HG03066 (cell line): ENCODE data around the gene DNAL4.

Experiments used
- ATAC-seq: cut with Tn5 transposase; IDR thresholded peaks from one replicate; pipeline ENCODE4 v1.9.1; 2021; ENCODE audit warnings: low read depth; ENCODE audit not compliant: unreplicated experiment

DNAL4 gene

GRCh38 chr22:38793721-38794466 lies at the start of gene DNAL4:
TSS of gene DNAL4 (minus strand) at chr22:38794143. CDS start at chr22:38782731, 11,412 bp downstream.
- ATAC-seq: peak; percentile 95

GRCh38 chr22:38843201-38843656 lies 49.3 kb upstream of the DNAL4 start:
- ATAC-seq: no peak

- no peak for ATAC-seq
These were observed 48.7 kb upstream of the DNAL4 start for GRCh38 chr22:38842512-38843200.

- ATAC-seq: no peak
These were observed 47.7 kb upstream of the DNAL4 start for GRCh38 chr22:38841635-38842034.

GRCh38 chr22:38841211-38841610 lies 47.3 kb upstream of the DNAL4 start:
- no peak for ATAC-seq

- no peak for ATAC-seq
These were observed 46.2 kb upstream of the DNAL4 start for GRCh38 chr22:38840129-38840528.

GRCh38 chr22:38839686-38840085 lies 45.7 kb upstream of the DNAL4 start:
- no peak for ATAC-seq

- no peak for ATAC-seq
These were observed 43.5 kb upstream of the DNAL4 start for GRCh38 chr22:38837414-38837928.

GRCh38 chr22:38835888-38836301 lies 42.0 kb upstream of the DNAL4 start:
- no peak for ATAC-seq

- ATAC-seq: no peak
These were observed 41.0 kb upstream of the DNAL4 start for GRCh38 chr22:38834991-38835390.

GRCh38 chr22:38834215-38834953 lies 40.4 kb upstream of the DNAL4 start:
- no peak for ATAC-seq

- ATAC-seq: no peak
These were observed 39.1 kb upstream of the DNAL4 start for GRCh38 chr22:38833061-38833460.

GRCh38 chr22:38832005-38832978 lies 38.3 kb upstream of the DNAL4 start:
- ATAC-seq: no peak

- ATAC-seq: no peak
These were observed 37.4 kb upstream of the DNAL4 start for GRCh38 chr22:38831166-38831945.

GRCh38 chr22:38830845-38831108 lies 36.8 kb upstream of the DNAL4 start:
- ATAC-seq: no peak

- ATAC-seq: no peak
These were observed 36.3 kb upstream of the DNAL4 start for GRCh38 chr22:38830026-38830844.

GRCh38 chr22:38829485-38829884 lies 35.5 kb upstream of the DNAL4 start:
- no peak for ATAC-seq

GRCh38 chr22:38828616-38829205 lies 34.8 kb upstream of the DNAL4 start:
- no peak for ATAC-seq
